Measurements from ENCODE around the gene DDOST.
"Not testable (repeated sequence)": the region's sequence is repeated elsewhere in the genome, so short reads cannot be mapped to it uniquely, and the experiment has no call there.

DDOST gene

DNA sequence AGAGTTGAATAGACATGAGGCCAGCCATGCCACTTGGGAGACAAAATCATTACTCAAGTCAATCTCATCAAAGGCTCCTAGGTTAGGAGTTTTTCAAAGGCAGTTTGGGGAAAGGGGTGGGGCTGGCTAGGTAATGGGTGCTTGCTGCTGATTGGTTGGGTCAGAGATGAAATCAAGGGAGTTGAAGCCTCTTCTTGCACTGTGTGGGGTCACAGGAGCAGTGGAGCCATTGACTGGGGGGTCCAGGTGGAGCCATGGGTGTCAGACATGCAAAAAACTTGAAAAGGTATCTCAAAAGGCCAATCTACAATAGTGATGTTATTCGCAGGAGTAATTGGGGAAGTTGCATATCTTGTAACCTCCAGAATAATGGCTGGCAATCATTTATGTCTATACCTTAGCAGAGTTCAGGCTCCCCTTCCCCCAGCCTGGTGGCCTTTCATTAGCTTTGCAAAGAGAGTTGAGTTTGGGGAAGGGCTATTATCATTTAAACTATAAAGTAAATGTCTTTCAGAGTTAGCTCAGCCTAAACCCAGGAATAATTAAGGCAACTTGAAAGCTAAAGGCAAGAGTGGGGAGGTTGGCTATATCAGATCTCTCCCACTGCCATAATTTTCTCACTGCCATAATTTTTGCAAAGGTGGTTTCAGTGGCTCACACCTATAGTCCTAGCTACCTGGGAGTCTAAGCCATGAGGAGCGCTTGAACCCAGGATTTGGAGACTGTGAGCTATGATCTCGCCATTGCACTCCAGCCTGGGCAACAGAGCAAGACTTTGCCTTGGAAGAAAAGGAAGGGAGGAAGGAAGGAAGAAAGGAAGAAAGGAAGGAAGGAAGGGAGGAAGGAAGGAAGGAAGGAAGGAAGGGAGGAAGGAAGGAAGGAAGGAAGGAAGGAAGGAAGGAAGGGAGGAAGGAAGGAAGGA, 35.7 kb downstream of the DDOST start:
- no peak for DNase-seq (ENCODE audit: low read depth, low spot score)

- no peak for DNase-seq (ENCODE audit: low read depth, low spot score)
These were observed 36.5 kb downstream of the DDOST start for GRCh38 chr1:20624709-20625108.

- no peak for DNase-seq (ENCODE audit: low read depth, low spot score)
These were observed 40.2 kb downstream of the DDOST start for GRCh38 chr1:20621012-20621411.

DNA sequence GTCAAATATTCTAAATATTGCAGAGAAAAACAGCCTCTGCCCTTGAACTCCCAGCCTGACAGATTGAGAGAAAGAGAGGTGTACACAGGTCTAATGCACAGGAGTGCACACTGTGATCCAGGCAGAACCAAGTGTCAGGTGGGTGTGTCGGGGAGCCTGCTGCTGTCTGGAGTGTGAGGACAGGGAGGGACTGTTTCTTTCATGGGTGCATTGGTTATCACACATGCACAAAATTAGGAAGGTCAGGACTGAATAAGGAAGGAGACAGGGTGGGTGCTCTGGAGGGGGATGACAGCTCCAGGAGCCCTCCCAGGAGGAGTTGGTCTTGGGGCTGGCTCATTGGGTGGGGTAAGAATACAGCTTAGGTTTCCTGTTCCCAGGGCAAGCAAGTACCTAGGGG, 41.2 kb downstream of the DDOST start:
- DNase-seq (ENCODE audit: low read depth, low spot score), result no peak

- DNase-seq (ENCODE audit: low read depth, low spot score), result no peak
These were observed 42.6 kb downstream of the DDOST start for GRCh38 chr1:20618550-20618949.

DNA sequence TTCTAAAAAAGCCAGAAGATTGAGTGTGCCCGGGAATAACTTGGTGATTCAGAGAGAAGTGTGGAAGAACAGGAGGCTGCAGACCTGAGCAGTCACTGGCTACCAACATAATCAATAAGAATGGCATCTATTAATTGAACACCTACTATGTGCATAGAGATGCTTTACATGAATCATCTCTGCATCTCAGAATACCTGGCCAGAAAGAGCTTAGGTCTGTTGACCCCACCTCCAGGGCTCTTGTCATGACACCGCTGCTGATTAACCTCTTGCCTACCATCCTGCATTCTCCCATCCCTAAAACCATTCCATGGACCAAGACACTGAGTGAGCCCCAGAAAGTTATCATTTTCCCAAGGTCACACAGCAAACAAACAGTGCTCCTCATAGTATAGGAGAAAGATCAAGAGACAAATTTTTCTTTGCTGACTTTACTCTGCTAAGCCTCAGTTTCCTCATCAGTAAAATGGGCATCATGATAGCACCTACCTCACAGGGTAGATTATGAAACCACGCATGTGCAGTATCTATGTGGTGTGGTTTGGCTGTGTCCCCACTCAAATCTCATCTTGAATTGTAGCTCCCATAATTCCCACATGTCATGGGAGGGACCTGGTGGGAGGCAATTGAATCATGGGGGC, 44.2 kb downstream of the DDOST start:
- no peak for DNase-seq (ENCODE audit: low read depth, low spot score)

GRCh38 chr1:20615946-20616846, 45.0 kb downstream of the DDOST start:
- DNase-seq (ENCODE audit: low read depth, low spot score), result no peak

DNA sequence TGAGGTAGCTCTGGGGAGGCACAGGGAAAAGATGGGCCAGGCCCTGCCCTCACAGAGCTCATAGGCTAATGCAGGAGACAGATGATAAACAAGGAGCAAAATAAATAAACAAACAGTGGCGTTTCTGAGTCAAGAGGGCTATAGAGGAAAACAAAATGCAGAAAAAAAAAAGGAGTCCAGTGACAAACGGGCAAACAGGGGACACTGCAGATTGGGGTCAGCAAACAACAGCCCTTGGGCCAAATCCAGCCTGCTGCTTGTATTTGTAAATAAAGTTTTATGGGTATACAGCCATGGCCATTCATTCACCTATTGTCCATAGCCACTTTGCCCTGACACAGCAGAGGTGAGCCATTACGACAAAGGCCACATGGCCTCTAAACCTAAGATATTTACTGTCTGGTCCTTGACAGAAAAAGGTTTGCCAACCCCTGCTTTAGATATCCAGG, 47.0 kb downstream of the DDOST start:
- no peak for DNase-seq (ENCODE audit: low read depth, low spot score)

DNA sequence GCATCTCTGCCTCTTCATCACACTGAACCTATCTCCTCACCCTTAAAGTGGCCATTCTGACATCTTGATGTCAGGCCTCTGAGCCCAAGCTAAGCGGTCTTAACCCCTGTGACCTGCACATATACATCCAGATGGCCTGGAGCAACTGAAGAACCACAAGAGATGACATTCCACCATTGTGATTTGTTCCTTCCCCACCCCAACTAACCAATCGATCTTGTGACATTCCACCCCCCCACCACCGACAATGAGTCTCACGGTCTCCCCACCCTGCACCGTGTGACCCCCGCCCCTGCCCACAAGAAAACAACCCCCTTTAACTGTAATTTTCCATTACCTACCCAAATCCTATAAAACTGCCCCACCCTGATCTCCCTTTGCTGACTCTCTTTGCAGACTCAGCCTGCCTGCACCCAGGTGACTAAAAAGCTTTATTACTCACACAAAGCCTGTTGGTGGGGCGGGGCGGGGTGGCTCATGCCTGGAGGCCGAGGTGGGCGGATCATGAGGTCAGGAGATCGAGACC, 48.9 kb downstream of the DDOST start:
- no peak for DNase-seq (ENCODE audit: low read depth, low spot score)

DNA sequence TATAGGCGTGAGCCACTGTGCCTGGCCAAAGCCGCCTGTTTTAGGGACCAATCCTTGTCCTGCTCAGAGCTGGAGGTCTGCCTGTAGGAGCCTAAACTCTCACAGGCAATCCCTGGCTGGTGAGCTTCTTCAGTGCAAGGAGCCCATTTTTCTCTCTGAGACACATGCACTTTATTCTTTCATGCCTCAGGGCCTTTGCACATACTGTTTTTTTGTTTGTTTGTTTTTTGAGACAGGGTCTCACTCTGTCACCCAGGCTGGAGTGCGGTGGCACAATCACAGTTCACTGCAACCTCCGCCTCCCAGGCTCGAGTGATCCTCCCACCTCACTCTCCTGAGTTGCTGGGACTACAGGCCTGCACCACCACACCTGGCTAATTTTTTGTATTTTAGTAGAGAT, 49.5 kb downstream of the DDOST start:
- no peak for DNase-seq (ENCODE audit: low read depth, low spot score)

- DNase-seq (ENCODE audit: low read depth, low spot score), result no peak
These were observed 50.2 kb downstream of the DDOST start for GRCh38 chr1:20610970-20611369.

- no peak for DNase-seq (ENCODE audit: low read depth, low spot score)
These were observed 51.6 kb downstream of the DDOST start for GRCh38 chr1:20609541-20609940.

DNA sequence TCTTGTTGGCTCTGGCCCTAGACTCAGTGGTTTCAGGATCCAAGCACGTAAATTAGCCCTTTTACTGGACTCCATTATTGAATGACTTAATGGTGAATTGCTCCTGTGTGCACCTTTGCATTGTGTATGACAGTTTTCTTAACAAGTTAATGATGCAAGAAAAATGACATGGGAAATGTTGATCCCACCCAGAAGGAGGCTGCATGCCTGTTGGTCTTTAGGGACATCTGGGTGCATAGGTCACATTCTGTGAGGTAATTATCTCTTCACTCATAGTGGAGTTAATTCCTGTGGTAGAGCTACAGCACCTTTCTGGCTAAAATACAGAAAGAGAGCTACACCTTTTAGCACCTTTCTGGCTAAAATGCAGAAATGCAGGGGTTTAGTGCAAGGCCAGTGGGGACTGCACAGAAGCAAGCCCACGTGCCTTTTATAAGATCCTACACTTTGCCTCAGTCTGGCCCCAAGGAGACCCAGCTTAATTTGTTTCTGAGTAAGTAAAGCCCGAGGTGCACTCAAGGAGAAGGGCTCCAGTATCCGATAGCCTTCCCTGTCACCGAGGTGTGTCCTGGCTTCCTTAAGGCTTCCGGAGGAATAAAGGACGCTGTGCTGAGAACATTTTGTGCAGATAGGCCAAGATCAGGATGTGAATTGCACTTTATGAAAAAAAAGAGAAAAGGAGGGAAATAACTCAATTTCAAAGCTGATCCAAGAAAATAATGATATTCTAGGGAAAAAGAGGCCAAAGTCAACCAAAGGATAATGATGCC, 54.2 kb downstream of the DDOST start:
- DNase-seq (ENCODE audit: low read depth, low spot score), result not testable (repeated sequence)

GRCh38 chr1:20604678-20605077, 56.5 kb downstream of the DDOST start:
- DNase-seq (ENCODE audit: low read depth, low spot score), result no peak

GRCh38 chr1:20603504-20604464, 57.4 kb downstream of the DDOST start:
- DNase-seq (ENCODE audit: low read depth, low spot score), result no peak

DNA sequence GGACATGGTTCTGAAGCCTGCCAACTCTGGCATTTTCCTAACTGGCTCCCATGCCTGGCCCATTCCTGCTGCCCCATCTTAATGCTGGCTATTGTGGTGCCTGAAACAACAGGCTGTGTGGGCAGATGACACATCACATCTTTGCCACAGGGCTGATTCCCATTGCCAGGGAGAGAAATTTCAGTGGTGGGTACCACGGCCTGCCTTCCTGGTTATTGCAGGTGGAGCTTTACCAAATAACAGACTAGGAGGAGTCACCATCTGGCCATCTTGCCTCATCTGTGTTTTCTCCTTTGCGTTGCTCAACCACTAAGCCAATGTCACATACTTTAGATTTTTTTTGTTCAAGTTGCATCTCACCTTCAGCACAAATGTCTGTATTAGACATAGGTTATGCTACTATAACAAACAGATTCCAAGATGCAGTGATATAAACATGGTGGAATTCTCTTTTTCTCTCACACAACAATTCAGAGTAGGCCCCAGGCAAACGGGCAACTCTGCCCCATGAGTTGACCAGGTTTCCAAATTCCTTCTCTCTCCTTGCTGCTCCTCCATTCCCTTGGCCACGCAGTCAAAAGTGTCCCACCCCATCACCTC, 58.2 kb downstream of the DDOST start:
- no peak for DNase-seq (ENCODE audit: low read depth, low spot score)

All from activated CD4-positive, CD25-positive, alpha-beta regulatory T cell treated with anti-CD3 and anti-CD28 coated beads, Interleukin-2, amount 50 U/mL, for 16 hours (primary cell).